H1 (cell line): ENCODE data around the gene LIF. TPM values are rescaled to one million over a fixed set of nuclear protein-coding genes. Genes with fewer than 3 reads are reported as not detected.

Source experiments
- CTCF ChIA-PET: fragments of 300-600 bp; sonication (Branson Sonifier 250); formaldehyde crosslinking; loops from one replicate; lab custom pipeline; 2021; ENCODE audit not compliant: partially characterized antibody; lab: Charles Lee
- POLR2A ChIA-PET: fragments of 300-600 bp; sonication (Branson Sonifier 250); formaldehyde crosslinking; loops from one replicate; lab custom pipeline; 2021; ENCODE audit warnings: inconsistent platforms; ENCODE audit not compliant: partially characterized antibody; lab: Charles Lee
- DNase-seq, 2 experiments: peaks; one replicate each; pipeline versions ENCODE4 v3.0.0 to v3.0.0-alpha.2; 2010 to 2022; ENCODE audit warnings: low spot score in 2 of 2, low read depth in 1 of 2, mixed read lengths in 1 of 2
- FAIRE-seq: peaks from 2 replicates; lab custom pipeline; 2011; peaks lifted over from hg19 to GRCh38; lab: Jason Lieb, UNC
- H2AFZ ChIP-seq: 2 replicates; pipeline ENCODE4 v1.8.1; 2012; ENCODE audit warnings: low read length, inconsistent platforms
- H2AK5ac ChIP-seq: 2 replicates; pipeline ENCODE4 v1.6.1; 2013; ENCODE audit warnings: low read depth, low read length
- H2BK120ac ChIP-seq: replicated peaks from 2 replicates; pipeline ENCODE3; 2013; ENCODE audit warnings: low read depth, low read length, inconsistent platforms
- H2BK12ac ChIP-seq: 2 replicates; pipeline ENCODE4 v1.6.1; 2013; ENCODE audit warnings: low read depth, low read length
- H2BK15ac ChIP-seq: 2 replicates; pipeline ENCODE4 v1.6.1; 2013; ENCODE audit warnings: low read length
- H2BK20ac ChIP-seq: 2 replicates; pipeline ENCODE4 v1.6.1; 2013; ENCODE audit warnings: low read length
- H2BK5ac ChIP-seq: 2 replicates; pipeline ENCODE4 v1.6.1; 2013; ENCODE audit warnings: low read depth, low read length
- H3K14ac ChIP-seq: 2 replicates; pipeline ENCODE4 v1.6.1; 2013; ENCODE audit warnings: inconsistent platforms; ENCODE audit not compliant: insufficient read length
- H3K18ac ChIP-seq: 2 replicates; pipeline ENCODE4 v1.6.1; 2013; ENCODE audit warnings: low read length; ENCODE audit errors: extremely low read depth
- H3K23ac ChIP-seq: 2 replicates; pipeline ENCODE4 v1.6.1; 2013; ENCODE audit warnings: inconsistent platforms; ENCODE audit not compliant: insufficient read length
- H3K23me2 ChIP-seq: 2 replicates; pipeline ENCODE4 v1.6.1; 2013; ENCODE audit warnings: low read depth, low read length
- H3K27ac ChIP-seq: 2 replicates; pipeline ENCODE4 v1.6.1; 2011; ENCODE audit warnings: low read depth, low read length, inconsistent platforms
- H3K27me3 ChIP-seq, 4 experiments: replicated peaks in 1 of 4; 1 replicate in 1 of 4; 2 replicates in 3 of 4; pipeline versions ENCODE4 v1.6.1 to v1.8.1; 2011 to 2013; ENCODE audit warnings: low read length in 3 of 4, mild to moderate bottlenecking in 3 of 4, inconsistent platforms in 2 of 4, mixed read lengths in 2 of 4, moderate library complexity in 1 of 4; ENCODE audit not compliant: control insufficient read depth in 3 of 4, insufficient read depth in 3 of 4; ENCODE audit errors: extremely low read depth in 1 of 4
- H3K36me3 ChIP-seq, 4 experiments: 2 replicates each; pipeline versions ENCODE4 v1.6.1 to v1.8.1; 2011 to 2013; ENCODE audit warnings: mild to moderate bottlenecking in 4 of 4, low read length in 3 of 4, moderate library complexity in 2 of 4, control low read depth in 1 of 4, inconsistent platforms in 1 of 4; ENCODE audit not compliant: insufficient read depth in 4 of 4, control insufficient read depth in 2 of 4
- H3K4ac ChIP-seq: replicated peaks from 2 replicates; pipeline ENCODE3; 2013; ENCODE audit warnings: low read length, low read depth, mixed read lengths, inconsistent platforms; ENCODE audit not compliant: insufficient read length
- H3K4me1 ChIP-seq, 4 experiments: replicated peaks in 1 of 4; 1 replicate in 1 of 4; 2 replicates in 3 of 4; pipeline versions ENCODE4 v1.6.1 to v1.8.1; 2011 to 2013; ENCODE audit warnings: low read length in 3 of 4, inconsistent platforms in 2 of 4, mixed read lengths in 1 of 4; ENCODE audit not compliant: insufficient read depth in 4 of 4, control insufficient read depth in 3 of 4
- H3K4me2 ChIP-seq, 2 experiments: 2 replicates each; pipeline versions ENCODE4 v1.6.1 to v1.8.1; 2011 to 2013; ENCODE audit warnings: low read depth in 2 of 2, low read length in 2 of 2, control low read depth in 1 of 2, inconsistent platforms in 1 of 2, mild to moderate bottlenecking in 1 of 2; ENCODE audit not compliant: insufficient read depth in 1 of 2
- H3K4me3 ChIP-seq, 4 experiments: fragments of 200-600, 300-600 bp in 1 of 4; sonication (generic), shearing (Covaris generic), sonication (Bioruptor Twin) in 1 of 4; 2 replicates each; pipeline versions ENCODE4 v1.5.1 to v1.8.1; 2011 to 2016; ENCODE audit warnings: low read length in 4 of 4, low read depth in 3 of 4, control low read depth in 2 of 4, inconsistent platforms in 2 of 4, mild to moderate bottlenecking in 2 of 4, mixed read lengths in 1 of 4, moderate library complexity in 1 of 4; ENCODE audit not compliant: insufficient read depth in 2 of 4; ENCODE audit errors: extremely low read depth in 1 of 4
- H3K56ac ChIP-seq: replicated peaks from 2 replicates; pipeline ENCODE3; 2013; ENCODE audit warnings: low read depth, mild to moderate bottlenecking, mixed read lengths, low read length, inconsistent platforms; ENCODE audit not compliant: insufficient read length
- H3K79me1 ChIP-seq: 2 replicates; pipeline ENCODE4 v1.6.1; 2013; ENCODE audit warnings: low read depth, low read length, control low read depth
- H3K79me2 ChIP-seq, 2 experiments: 2 replicates each; pipeline versions ENCODE4 v1.6.1 to v1.8.1; 2012 to 2013; ENCODE audit warnings: low read length in 2 of 2, mild to moderate bottlenecking in 2 of 2, inconsistent platforms in 1 of 2; ENCODE audit not compliant: insufficient read depth in 2 of 2, control insufficient read depth in 1 of 2
- H3K9ac ChIP-seq, 4 experiments: replicated peaks in 1 of 4; 1 replicate in 1 of 4; 2 replicates in 3 of 4; pipeline versions ENCODE4 v1.6.1 to v1.8.1; 2011 to 2013; ENCODE audit warnings: low read depth in 3 of 4, low read length in 3 of 4, control low read depth in 2 of 4, mild to moderate bottlenecking in 2 of 4, moderate library complexity in 2 of 4, inconsistent platforms in 1 of 4; ENCODE audit errors: extremely low read depth in 1 of 4
- H3K9me3 ChIP-seq, 2 experiments: 2 replicates each; pipeline versions ENCODE4 v1.6.1 to v1.8.1; 2012 to 2013; ENCODE audit warnings: mild to moderate bottlenecking in 2 of 2, moderate library complexity in 2 of 2, control low read depth in 1 of 2, inconsistent platforms in 1 of 2, low read depth in 1 of 2, low read length in 1 of 2, mixed read lengths in 1 of 2; ENCODE audit not compliant: insufficient read depth in 2 of 2
- H4K20me1 ChIP-seq, 2 experiments: replicated peaks in 1 of 2; 2 replicates each; pipeline versions ENCODE3 to v1.8.1; 2011 to 2013; ENCODE audit warnings: inconsistent platforms in 2 of 2, low read length in 2 of 2, mild to moderate bottlenecking in 1 of 2; ENCODE audit not compliant: insufficient read depth in 2 of 2, control insufficient read depth in 1 of 2
- H4K5ac ChIP-seq: 2 replicates; pipeline ENCODE4 v1.6.1; 2013; ENCODE audit warnings: low read length, low read depth, mixed read lengths, inconsistent platforms; ENCODE audit not compliant: insufficient read length
- H4K8ac ChIP-seq: 2 replicates; pipeline ENCODE4 v1.8.0; 2013; ENCODE audit warnings: mild to moderate bottlenecking, moderate library complexity, low read length, inconsistent platforms; ENCODE audit not compliant: insufficient read depth; ENCODE audit errors: extremely low read depth
- H4K91ac ChIP-seq: replicated peaks from 2 replicates; pipeline ENCODE3; 2013; ENCODE audit warnings: low read length, mixed read lengths, inconsistent platforms; ENCODE audit not compliant: insufficient read length
- EP300 ChIP-seq, 2 experiments: IDR thresholded peaks; 1 replicate in 1 of 2; 2 replicates in 1 of 2; pipeline ENCODE4 v1.6.1; 2011 to 2012; ENCODE audit warnings: low read depth in 2 of 2, low read length in 2 of 2, mild to moderate bottlenecking in 2 of 2, borderline replicate concordance in 1 of 2, inconsistent platforms in 1 of 2, moderate library complexity in 1 of 2
- EZH2 ChIP-seq: fragments of 200-600 bp; sonication (generic); IDR thresholded peaks from 2 replicates; pipeline ENCODE4 v1.7.1; 2012; ENCODE audit warnings: low read depth, mild to moderate bottlenecking, moderate library complexity, low read length, inconsistent platforms; ENCODE audit not compliant: severe bottlenecking
- FOSL1 ChIP-seq: IDR thresholded peaks from 2 replicates; pipeline ENCODE4 v1.6.1; 2011; ENCODE audit warnings: mild to moderate bottlenecking, low read depth, low read length, moderate library complexity; ENCODE audit not compliant: insufficient read depth
- JUN ChIP-seq: IDR thresholded peaks from 2 replicates; pipeline ENCODE4 v1.6.1; 2011; ENCODE audit warnings: low read depth, mild to moderate bottlenecking, improper control_type of control experiment, low read length
- MAFK ChIP-seq: IDR thresholded peaks from 2 replicates; pipeline ENCODE4 v1.6.1; 2012; ENCODE audit warnings: low read depth, mild to moderate bottlenecking, improper control_type of control experiment, low read length
- RFX5 ChIP-seq: IDR thresholded peaks from 2 replicates; pipeline ENCODE4 v1.6.1; 2011; ENCODE audit warnings: low read depth, low read length, improper control_type of control experiment, borderline replicate concordance
- RXRA ChIP-seq: IDR thresholded peaks from 2 replicates; pipeline ENCODE4 v1.6.1; 2011; ENCODE audit warnings: low read depth, mild to moderate bottlenecking, low read length, moderate library complexity; ENCODE audit not compliant: insufficient read depth
- YY1 ChIP-seq: IDR thresholded peaks from 2 replicates; pipeline ENCODE4 v1.6.1; 2011; ENCODE audit warnings: low read depth, mild to moderate bottlenecking, low read length
- WGBS, 2 experiments: shearing (Covaris generic) in 1 of 2; methylation state at CpG; one replicate each; pipeline versions ENCODE4 v1.1.6 to v1.1.7; 2013 to 2015; ENCODE audit warnings: low lambda C conversion rate in 2 of 2, mixed read lengths in 2 of 2, inconsistent platforms in 1 of 2, low coverage in 1 of 2, missing lambda C conversion rate in 1 of 2; ENCODE audit not compliant: insufficient replicate concordance in 2 of 2, insufficient coverage in 1 of 2, insufficient read length in 1 of 2; ENCODE audit errors: extremely low coverage in 1 of 2, missing lambda C conversion rate in 1 of 2; 5-methylcytosine and 5-hydroxymethylcytosine counted together
- polyA plus RNA-seq, 7 experiments: library from polyadenylated mRNA; depleted of rRNA in 3 of 7; stranded (reverse) in 5 of 7; unstranded in 2 of 7; fragments of >200 nt in 5 of 7; fragments of 200-250 nt in 2 of 7; gene quantifications; 1 replicate in 5 of 7; 2 replicates in 1 of 7; 4 replicates in 1 of 7; pipeline versions ENCODE4 v1.2.1 to v1.2.3, GENCODE V29; 2011 to 2013; ENCODE audit warnings: missing spikeins in 2 of 7, mixed read lengths in 2 of 7
- total RNA-seq: library from RNA; stranded (reverse); fragmentation: NEBNext Ultra II Directional; extraction: Animal tissue kit (Norgen Biotek cat#: 25700); gene quantifications from 2 replicates; pipeline ENCODE4 v1.2.1, GENCODE V29; 2021

LIF gene
- total and polyA plus RNA-seq, 2 of the 8 experiments (the other 6 are each of a cell fraction or from before 2014, with no cell fraction given), result 3.3 to 3.5 TPM

- CTCF ChIA-PET, result interaction anchor here (2.0 kb wide), 1 partner anchor 34 kb away, joined by 6 read pairs; no protein-coding TSS in a partner anchor
- Histone ChIP-seq H2AK5ac (no peak overlapping the region), H2BK5ac (no peak overlapping the region)
These were observed 23.3 kb downstream of the LIF start for GRCh38 chr22:30223303-30223702.

More at GRCh38 chr22:30223303-30223702, 23.3 kb downstream of the LIF start:
- H3K23ac ChIP-seq, result no peak overlapping the region
- H4K5ac ChIP-seq, result no peak overlapping the region
- no peak overlapping the region for H3K14ac ChIP-seq
- H3K4me2 ChIP-seq, result no peak overlapping the region
- no peak overlapping the region for H2AFZ ChIP-seq
- no peaks in the 10 kb centered on the region; a peak in 1 of 7 replicates for H3K4me1 ChIP-seq
- 75% methylated on average over 14 of the region's 15 CpGs; no CpG with 5 or more reads in 1 of the 2 experiments for WGBS, 2 experiments
- H3K27me3 ChIP-seq, result peaks cover 0 to 3% (median 0%) of the 10 kb centered on the region in 4 experiments; a peak in 1 of 7 replicates
- H3K9ac ChIP-seq, result no peak overlapping the region
- no peak for FAIRE-seq
- H3K36me3 ChIP-seq, result no peaks in the 10 kb centered on the region
- no peak overlapping the region for H2BK20ac ChIP-seq
- H3K23me2 ChIP-seq, result no peaks in the 10 kb centered on the region; the same call in none of the 2 replicates
- no peak overlapping the region for H3K18ac ChIP-seq
- TF ChIP-seq MAFK (no peak), JUN (no peak), RFX5 (no peak), RXRA (no peak), FOSL1 (no peak), EP300 (IDR thresholded peaks at IDR 0.05; ENCODE audit: borderline replicate concordance in 1 of 2, low read depth in 2 of 2, low read length in 2 of 2) (no peak), YY1 (no peak), EZH2 (no peak)
- TF ChIP-seq, all 59 proteins: peak for 0
- H4K91ac ChIP-seq, result no peak overlapping the region
- no peaks in the 10 kb centered on the region for H3K9me3 ChIP-seq
- H2BK12ac ChIP-seq, result no peak overlapping the region
- peaks cover 0 to 2% of the 10 kb centered on the region in 2 experiments for H4K20me1 ChIP-seq
- no peaks in the 10 kb centered on the region for H3K79me2 ChIP-seq
- no peaks in the 10 kb centered on the region; the same call in 1 of the 2 replicates for H3K79me1 ChIP-seq
- no peak overlapping the region for H3K27ac ChIP-seq
- H3K4ac ChIP-seq, result no peak overlapping the region
- H3K4me3 ChIP-seq, result no peak overlapping the region
- no peak for DNase-seq
- POLR2A ChIA-PET, result interaction anchor here (1.3 kb wide), 1 partner anchor 12 kb away, joined by 3 read pairs; no protein-coding TSS in a partner anchor
- H2BK120ac ChIP-seq, result no peak overlapping the region
- no peak overlapping the region for H3K56ac ChIP-seq
- H2BK15ac ChIP-seq, result no peak overlapping the region
- no peak overlapping the region for H4K8ac ChIP-seq
